Measurements from ENCODE around the gene APMAP.

DNA sequence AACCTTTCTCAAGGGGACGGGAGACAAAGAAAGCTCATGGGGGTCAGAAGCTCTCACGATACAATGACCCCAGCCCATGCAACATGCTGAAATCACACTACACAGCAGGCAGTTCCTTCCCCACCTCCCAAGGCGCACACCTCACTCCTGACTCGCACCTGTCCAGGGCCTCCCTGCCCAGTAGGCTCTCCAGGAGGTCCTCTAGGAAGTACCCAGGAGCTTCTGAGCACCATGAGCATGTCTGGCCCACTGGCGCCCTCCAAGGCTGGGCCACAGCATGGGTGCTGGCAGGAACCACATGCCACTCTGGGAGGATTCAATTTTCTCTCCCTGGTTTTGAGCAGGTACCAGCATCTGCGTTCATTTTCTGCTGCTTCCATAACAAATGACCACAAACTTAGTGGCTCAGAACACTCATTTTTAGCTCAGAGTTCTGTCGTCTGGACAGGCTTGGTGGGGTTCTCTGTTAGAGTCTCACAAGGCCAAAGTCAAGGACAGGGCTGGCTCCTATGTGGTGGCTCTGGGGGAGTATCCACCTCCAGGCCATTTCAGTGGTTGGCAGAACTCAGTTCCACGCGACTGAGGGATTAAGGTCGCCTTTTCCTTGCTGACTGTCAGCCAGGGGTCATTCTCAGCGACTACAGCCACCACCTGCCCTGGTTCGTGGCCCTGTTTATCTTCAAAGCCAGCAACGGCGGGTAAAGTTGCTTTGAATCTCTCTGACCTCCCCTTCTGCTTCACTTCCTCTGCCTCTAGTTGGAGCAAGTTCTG lies 32.7 kb upstream of the APMAP start:
- TF ChIP-seq, protein P1, sequence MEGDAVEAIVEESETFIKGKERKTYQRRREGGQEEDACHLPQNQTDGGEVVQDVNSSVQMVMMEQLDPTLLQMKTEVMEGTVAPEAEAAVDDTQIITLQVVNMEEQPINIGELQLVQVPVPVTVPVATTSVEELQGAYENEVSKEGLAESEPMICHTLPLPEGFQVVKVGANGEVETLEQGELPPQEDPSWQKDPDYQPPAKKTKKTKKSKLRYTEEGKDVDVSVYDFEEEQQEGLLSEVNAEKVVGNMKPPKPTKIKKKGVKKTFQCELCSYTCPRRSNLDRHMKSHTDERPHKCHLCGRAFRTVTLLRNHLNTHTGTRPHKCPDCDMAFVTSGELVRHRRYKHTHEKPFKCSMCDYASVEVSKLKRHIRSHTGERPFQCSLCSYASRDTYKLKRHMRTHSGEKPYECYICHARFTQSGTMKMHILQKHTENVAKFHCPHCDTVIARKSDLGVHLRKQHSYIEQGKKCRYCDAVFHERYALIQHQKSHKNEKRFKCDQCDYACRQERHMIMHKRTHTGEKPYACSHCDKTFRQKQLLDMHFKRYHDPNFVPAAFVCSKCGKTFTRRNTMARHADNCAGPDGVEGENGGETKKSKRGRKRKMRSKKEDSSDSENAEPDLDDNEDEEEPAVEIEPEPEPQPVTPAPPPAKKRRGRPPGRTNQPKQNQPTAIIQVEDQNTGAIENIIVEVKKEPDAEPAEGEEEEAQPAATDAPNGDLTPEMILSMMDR (IDR thresholded peaks at IDR 0.05; ENCODE audit: low read length): no peak
- TF ChIP-seq EZH2 (IDR thresholded peaks at IDR 0.05; ENCODE audit: borderline replicate concordance, low read length): no peak

Measured in OCI-LY1 (cell line).